Esophagus muscularis mucosa (tissue), 3 donors: ENCODE measurements around the gene HTT.

Source experiments
- POLR2A ChIP-seq: fragments of 450-650 bp; IDR thresholded peaks from one replicate; pipeline ENCODE4 v1.6.1; 2017; ENCODE audit warnings: antibody characterized with exemption, moderate library complexity, mild to moderate bottlenecking, low read depth
- TF ChIP-seq, protein P1 (sequence below), 3 experiments: fragments of 200-600 bp in 2 of 3; fragments of 450-650 bp in 1 of 3; sonication (generic) in 2 of 3; IDR thresholded peaks; one replicate each; pipeline ENCODE4 v1.5.1; 2017 to 2019; ENCODE audit warnings: antibody characterized with exemption in 3 of 3, mild to moderate bottlenecking in 2 of 3, moderate library complexity in 1 of 3

DNA sequence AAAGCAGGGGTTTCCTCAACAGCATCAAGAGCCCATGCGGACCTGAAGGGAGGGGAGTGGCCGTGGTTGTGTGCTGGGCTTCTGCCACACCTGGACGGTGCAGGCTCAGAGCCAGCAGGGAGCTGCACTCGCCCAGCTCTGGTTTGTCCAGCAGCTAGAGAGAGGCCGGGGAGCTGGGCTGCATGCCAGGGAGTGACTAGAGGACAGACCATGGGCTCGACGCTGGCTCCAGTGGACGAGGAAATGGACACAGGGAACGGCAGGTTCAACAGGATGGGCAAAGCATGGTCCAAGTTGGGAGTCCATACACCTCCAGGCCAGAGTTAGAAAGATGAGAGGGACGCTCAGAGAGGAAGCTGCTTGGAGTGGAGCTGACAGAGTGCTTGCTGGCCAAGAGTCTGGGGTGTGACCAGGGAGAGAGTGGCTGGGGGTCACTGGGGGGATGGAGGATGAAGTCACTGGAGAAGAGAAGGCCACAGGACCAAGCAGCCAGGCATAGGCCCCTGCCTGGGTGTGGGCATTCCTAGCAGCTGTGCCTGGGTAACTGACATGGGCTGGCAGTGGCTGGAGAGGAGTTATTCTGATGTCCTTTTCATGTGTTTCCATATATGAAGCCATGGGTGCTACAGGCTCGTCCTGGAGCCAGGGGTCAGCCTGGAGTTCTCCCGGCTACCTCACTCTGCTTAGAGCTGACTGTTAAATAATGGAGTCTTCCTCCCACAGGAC, 43.0 kb upstream of the HTT start:
- TF ChIP-seq, protein P1, sequence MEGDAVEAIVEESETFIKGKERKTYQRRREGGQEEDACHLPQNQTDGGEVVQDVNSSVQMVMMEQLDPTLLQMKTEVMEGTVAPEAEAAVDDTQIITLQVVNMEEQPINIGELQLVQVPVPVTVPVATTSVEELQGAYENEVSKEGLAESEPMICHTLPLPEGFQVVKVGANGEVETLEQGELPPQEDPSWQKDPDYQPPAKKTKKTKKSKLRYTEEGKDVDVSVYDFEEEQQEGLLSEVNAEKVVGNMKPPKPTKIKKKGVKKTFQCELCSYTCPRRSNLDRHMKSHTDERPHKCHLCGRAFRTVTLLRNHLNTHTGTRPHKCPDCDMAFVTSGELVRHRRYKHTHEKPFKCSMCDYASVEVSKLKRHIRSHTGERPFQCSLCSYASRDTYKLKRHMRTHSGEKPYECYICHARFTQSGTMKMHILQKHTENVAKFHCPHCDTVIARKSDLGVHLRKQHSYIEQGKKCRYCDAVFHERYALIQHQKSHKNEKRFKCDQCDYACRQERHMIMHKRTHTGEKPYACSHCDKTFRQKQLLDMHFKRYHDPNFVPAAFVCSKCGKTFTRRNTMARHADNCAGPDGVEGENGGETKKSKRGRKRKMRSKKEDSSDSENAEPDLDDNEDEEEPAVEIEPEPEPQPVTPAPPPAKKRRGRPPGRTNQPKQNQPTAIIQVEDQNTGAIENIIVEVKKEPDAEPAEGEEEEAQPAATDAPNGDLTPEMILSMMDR (IDR thresholded peaks at IDR 0.05) = no peak
- TF ChIP-seq POLR2A = no peak
